ENCODE results near the gene NOTO.

The NOTO gene

DNA sequence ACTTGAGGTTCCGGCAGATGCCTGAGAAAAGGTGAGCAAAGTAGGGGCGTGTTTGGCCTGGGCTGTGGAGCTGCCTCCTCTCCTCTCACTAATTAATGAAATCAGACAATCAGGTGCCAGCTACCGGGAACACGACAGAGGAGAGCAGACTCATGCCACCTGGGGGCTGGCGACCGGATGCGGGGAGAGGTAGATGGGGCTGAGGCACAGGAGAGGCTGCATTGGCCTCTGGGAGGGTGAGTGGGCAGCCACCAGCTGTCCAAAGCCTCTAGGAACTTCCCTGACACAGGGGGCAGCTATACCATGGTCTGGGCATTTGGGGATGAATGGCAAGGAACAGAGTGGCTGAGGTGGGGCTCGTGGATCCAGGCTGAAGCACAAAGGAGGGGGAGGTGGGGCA, 56.9 kb downstream of the NOTO start:
- H3K4me3 ChIP-seq (ENCODE audit: low read depth, low read length), result no peak overlapping the region
- TF ChIP-seq, protein P1, sequence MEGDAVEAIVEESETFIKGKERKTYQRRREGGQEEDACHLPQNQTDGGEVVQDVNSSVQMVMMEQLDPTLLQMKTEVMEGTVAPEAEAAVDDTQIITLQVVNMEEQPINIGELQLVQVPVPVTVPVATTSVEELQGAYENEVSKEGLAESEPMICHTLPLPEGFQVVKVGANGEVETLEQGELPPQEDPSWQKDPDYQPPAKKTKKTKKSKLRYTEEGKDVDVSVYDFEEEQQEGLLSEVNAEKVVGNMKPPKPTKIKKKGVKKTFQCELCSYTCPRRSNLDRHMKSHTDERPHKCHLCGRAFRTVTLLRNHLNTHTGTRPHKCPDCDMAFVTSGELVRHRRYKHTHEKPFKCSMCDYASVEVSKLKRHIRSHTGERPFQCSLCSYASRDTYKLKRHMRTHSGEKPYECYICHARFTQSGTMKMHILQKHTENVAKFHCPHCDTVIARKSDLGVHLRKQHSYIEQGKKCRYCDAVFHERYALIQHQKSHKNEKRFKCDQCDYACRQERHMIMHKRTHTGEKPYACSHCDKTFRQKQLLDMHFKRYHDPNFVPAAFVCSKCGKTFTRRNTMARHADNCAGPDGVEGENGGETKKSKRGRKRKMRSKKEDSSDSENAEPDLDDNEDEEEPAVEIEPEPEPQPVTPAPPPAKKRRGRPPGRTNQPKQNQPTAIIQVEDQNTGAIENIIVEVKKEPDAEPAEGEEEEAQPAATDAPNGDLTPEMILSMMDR (IDR thresholded peaks at IDR 0.05; ENCODE audit: low read depth, low read length), result no peak

- TF ChIP-seq, protein P1 (IDR thresholded peaks at IDR 0.05; ENCODE audit: low read depth, low read length), result no peak
- H3K4me3 ChIP-seq (ENCODE audit: low read depth, low read length), result no peak overlapping the region
These were observed 57.4 kb downstream of the NOTO start for GRCh38 chr2:73259704-73260337.

DNA sequence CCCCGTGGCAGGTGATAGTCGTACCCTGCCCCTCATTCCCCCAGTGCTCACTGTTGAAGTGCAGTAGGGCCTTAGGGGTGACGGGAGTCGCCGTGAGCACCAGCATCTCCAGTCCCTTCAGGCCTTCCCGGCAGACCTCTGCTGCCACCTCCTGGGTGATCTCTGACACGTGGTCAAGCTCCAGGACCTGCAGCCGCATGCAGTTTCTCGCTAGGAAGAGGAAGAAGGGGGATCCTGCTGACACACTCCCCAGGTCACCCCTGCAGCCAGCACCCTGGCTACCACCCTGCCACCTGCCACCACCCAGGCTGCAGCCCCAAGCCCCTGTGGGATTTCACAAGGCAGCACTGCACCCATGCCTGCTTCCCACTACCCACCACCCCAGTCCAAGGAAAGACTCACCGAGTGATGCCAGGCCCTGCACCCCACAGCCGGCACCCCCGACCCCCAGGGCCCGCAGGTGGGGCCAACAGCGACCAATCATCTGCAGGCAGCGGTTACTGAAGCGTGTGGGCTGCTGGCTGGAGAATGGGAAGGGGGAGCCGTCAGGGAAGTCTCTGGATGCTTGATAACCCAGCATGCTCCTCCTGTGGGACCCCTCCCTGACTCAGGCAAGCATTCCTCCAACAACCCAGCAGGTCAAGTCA, 58.1 kb downstream of the NOTO start:
- H3K4me3 ChIP-seq (ENCODE audit: low read depth, low read length), result no peak overlapping the region
- TF ChIP-seq, protein P1 (IDR thresholded peaks at IDR 0.05; ENCODE audit: low read depth, low read length), result peak; percentile 36

Data from WI38 (cell line).